GM23248 (cell line): Measurements from ENCODE around the gene CCDC186.

Experiments used
- EZH2 ChIP-seq: fragments of 200-600 bp; sonication (generic); IDR thresholded peaks from 2 replicates; pipeline ENCODE4 v1.6.1; 2018; ENCODE audit warnings: antibody characterized with exemption, mild to moderate bottlenecking; ENCODE audit not compliant: insufficient read depth, poor library complexity, severe bottlenecking
- EZH2phosphoT487 ChIP-seq: fragments of 200-600 bp; sonication (generic); IDR thresholded peaks from 2 replicates; pipeline ENCODE4 v1.6.1; 2018; ENCODE audit warnings: antibody characterized with exemption, moderate library complexity, mild to moderate bottlenecking, low read depth; ENCODE audit not compliant: insufficient read depth

DNA sequence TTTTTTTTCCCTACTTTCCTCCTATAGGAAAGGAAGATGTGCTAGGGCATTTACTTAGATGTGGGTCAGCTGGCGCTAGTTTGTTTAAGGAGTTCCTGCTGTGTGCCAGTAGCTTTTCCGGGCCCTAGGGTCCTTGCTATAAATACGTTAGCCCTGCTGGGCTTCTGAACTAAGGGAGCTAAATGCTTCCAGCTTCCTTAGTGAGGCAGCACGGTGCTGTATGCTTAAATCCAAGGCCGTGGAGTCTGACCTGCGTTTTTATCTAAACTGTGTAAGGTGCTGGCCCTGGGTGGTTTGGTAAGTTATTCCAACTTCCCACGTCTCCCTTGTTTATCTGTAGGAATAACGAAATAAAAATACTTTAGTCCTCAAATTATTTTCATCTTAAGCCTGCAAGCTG is 5.7 kb upstream of the CCDC186 start:
- no peak for TF ChIP-seq EZH2phosphoT487
- no peak for TF ChIP-seq EZH2
